Chondrocyte (in vitro differentiated cells): ENCODE data around the gene SIM2. TPM values are rescaled to one million over a fixed set of nuclear protein-coding genes. Genes with fewer than 3 reads are reported as not detected.
A peak's percentile ranks its signal among the peaks of the same experiment; 100 is the strongest.

ENCODE experiments used
- DNase-seq: peaks from one replicate; pipeline ENCODE4 v3.0.0; 2021; ENCODE audit warnings: mixed read lengths, low spot score
- H3K27ac Mint-ChIP-seq: one replicate; pipeline ENCODE4 v1.8.0; 2021; ENCODE audit warnings: mild to moderate bottlenecking, moderate library complexity, mixed read lengths; ENCODE audit not compliant: unreplicated experiment
- H3K27me3 Mint-ChIP-seq: 2 replicates; pipeline ENCODE4 v1.8.0; 2021; ENCODE audit warnings: low read depth, mixed read lengths
- H3K36me3 Mint-ChIP-seq: 2 replicates; pipeline ENCODE4 v1.8.0; 2021; ENCODE audit warnings: low read depth, mixed read lengths
- H3K4me1 Mint-ChIP-seq: 2 replicates; pipeline ENCODE4 v1.8.0; 2021; ENCODE audit warnings: low read depth, mild to moderate bottlenecking, mixed read lengths
- H3K4me3 Mint-ChIP-seq: one replicate; pipeline ENCODE4 v1.8.0; 2021; ENCODE audit warnings: mild to moderate bottlenecking, moderate library complexity, mixed read lengths; ENCODE audit not compliant: unreplicated experiment
- H3K9me3 Mint-ChIP-seq: 2 replicates; pipeline ENCODE4 v1.8.0; 2021; ENCODE audit warnings: low read depth, mixed read lengths
- total RNA-seq: library from RNA; stranded (reverse); gene quantifications from 3 replicates; pipeline ENCODE4 v1.2.1, GENCODE V29; 2021
- TF ChIP-seq, protein P1 (sequence below): fragments of 200-600 bp; sonication (generic); IDR thresholded peaks from 2 replicates; pipeline ENCODE4 v1.5.0; 2021; ENCODE audit warnings: antibody characterized with exemption, mild to moderate bottlenecking, moderate library complexity

Gene SIM2
- total RNA-seq, 1 donor from 2014 or later = 0.60 TPM

DNA sequence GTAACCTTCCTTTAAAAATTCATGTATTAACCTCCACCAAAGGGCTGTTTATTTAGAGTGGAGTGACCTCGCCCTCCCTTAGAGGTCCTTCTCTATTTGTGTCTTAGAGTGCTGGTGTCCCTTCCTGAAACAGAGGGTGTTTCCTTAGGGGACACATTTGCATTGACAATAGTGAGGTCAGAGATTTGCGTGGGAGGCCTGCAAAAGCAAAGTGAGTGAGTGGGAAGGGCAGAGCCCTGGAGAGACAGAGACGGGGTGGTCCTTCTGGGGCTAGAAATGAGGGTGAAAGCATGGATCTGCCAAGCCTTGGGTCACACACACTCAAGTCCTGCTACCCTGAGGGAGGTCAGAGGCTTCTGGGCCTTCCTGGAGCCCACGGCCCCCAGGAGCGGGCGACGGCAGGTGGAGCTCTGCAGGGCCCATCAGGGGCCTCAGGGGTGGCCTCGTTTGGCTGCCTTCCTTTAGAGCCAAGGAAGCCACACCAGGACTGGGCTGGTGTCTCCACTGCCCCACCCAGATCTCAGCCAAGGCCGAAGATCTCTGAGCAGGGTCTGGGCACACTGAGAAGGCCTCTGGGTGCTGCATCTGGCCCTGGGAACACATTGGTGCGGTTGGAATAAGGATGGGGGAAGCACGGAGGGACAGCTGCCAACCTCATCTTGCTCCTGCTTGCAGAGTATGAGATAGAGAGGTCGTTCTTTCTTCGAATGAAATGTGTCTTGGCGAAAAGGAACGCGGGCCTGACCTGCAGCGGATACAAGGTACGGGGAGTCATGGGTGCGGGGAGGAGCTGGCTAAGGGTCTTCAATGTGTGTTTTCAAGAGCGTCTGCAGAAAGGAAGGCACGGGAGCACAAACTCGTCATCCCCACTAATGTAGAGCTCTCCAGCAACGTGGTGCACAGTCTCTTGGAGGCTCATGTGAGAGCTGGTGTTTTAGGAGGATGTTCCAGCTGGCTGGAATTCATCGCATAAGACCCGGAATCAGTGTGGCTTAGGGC is 23.8 kb downstream of the SIM2 start:
- Mint-ChIP-seq H3K36me3 (peaks cover 2% of the 10 kb centered on the region), H3K4me3 (no peak overlapping the region), H3K27ac (no peak overlapping the region), H3K9me3 (no peaks in the 10 kb centered on the region), H3K27me3 (peaks cover 5% of the 10 kb centered on the region), H3K4me1 (peaks cover 11% of the 10 kb centered on the region)
- TF ChIP-seq, protein P1, sequence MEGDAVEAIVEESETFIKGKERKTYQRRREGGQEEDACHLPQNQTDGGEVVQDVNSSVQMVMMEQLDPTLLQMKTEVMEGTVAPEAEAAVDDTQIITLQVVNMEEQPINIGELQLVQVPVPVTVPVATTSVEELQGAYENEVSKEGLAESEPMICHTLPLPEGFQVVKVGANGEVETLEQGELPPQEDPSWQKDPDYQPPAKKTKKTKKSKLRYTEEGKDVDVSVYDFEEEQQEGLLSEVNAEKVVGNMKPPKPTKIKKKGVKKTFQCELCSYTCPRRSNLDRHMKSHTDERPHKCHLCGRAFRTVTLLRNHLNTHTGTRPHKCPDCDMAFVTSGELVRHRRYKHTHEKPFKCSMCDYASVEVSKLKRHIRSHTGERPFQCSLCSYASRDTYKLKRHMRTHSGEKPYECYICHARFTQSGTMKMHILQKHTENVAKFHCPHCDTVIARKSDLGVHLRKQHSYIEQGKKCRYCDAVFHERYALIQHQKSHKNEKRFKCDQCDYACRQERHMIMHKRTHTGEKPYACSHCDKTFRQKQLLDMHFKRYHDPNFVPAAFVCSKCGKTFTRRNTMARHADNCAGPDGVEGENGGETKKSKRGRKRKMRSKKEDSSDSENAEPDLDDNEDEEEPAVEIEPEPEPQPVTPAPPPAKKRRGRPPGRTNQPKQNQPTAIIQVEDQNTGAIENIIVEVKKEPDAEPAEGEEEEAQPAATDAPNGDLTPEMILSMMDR = no peak
- DNase-seq = no peak

DNA sequence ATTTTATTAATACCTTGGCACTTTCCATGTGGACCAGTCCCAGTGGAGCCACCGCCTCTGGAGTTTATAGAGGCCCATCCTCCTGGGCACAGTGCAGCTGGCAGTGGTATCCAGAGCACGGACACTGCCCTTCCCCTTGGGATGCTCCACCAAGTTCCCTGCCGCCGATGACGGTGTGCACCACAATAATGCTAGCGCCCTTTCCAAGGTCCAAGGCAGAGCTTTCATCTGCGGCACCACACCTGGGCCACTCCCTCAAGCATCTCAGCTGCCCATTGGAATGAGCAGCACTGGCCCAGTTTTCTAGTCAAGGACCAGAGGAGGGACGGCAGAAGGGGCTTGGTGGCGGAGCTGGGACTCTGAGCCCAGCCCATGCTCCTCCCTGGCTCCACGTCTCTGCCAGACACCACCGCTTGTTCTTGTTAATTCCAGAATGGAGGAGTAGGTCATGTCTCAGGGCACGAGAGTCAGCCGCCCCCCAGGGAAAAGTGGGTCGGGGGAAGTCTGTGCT is 24.5 kb downstream of the SIM2 start:
- H3K27me3 Mint-ChIP-seq = peaks cover 5% of the 10 kb centered on the region
- no peaks in the 10 kb centered on the region for H3K9me3 Mint-ChIP-seq
- H3K27ac Mint-ChIP-seq = no peak overlapping the region
- peaks cover 5% of the 10 kb centered on the region for H3K4me1 Mint-ChIP-seq
- no peak overlapping the region for H3K4me3 Mint-ChIP-seq
- H3K36me3 Mint-ChIP-seq = peaks cover 2% of the 10 kb centered on the region
- TF ChIP-seq, protein P1 = no peak
- no peak for DNase-seq

DNA sequence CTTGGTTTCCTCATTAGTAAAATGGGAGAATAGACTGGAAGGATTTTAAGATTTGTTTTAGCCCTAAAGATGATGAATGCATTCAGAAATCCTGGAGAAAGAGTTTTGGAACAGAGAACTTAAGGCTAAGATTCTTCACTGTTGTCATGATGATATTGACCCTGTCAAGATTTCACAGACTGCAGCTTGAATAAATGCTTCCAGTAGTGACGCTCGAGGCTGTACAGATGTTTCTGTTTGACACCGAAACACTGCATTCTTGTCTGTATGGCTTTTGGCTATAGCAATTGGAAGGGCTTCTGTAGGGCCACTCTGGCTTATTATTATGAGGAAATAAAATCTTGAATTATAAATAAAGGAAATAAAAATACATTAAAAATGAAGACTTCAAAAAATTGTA is 25.7 kb downstream of the SIM2 start:
- H3K36me3 Mint-ChIP-seq = peaks cover 2% of the 10 kb centered on the region
- H3K9me3 Mint-ChIP-seq = no peaks in the 10 kb centered on the region
- no peak overlapping the region for H3K27ac Mint-ChIP-seq
- H3K4me1 Mint-ChIP-seq = no peaks in the 10 kb centered on the region
- peaks cover 7% of the 10 kb centered on the region for H3K27me3 Mint-ChIP-seq
- TF ChIP-seq, protein P1 = no peak
- H3K4me3 Mint-ChIP-seq = no peak overlapping the region
- no peak for DNase-seq

DNA sequence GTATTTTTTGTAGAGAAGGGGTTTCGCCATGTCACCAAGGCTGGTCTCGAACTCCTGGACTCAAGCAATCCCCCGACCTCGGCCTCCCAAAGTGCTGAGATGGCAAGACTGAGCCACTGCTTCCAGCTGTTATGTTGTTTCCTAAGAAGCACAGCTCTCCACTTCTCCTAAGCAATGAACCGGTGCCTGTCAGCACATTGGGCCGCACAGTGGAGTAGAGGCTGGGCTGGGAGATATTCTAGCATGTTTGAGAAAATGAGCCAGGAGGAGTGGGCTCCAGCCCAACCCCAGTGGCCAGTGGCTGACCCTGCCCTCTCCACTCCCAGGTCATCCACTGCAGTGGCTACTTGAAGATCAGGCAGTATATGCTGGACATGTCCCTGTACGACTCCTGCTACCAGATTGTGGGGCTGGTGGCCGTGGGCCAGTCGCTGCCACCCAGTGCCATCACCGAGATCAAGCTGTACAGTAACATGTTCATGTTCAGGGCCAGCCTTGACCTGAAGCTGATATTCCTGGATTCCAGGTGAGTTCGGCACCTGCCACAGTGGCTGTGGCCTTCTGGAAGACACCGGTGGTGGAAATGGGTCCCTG is 27.0 kb downstream of the SIM2 start:
- TF ChIP-seq, protein P1 = no peak
- Mint-ChIP-seq H3K4me3 (no peak overlapping the region), H3K36me3 (no peaks in the 10 kb centered on the region), H3K4me1 (peaks cover 8% of the 10 kb centered on the region), H3K9me3 (no peaks in the 10 kb centered on the region), H3K27me3 (peaks cover 10% of the 10 kb centered on the region), H3K27ac (no peak overlapping the region)
- no peak for DNase-seq

DNA sequence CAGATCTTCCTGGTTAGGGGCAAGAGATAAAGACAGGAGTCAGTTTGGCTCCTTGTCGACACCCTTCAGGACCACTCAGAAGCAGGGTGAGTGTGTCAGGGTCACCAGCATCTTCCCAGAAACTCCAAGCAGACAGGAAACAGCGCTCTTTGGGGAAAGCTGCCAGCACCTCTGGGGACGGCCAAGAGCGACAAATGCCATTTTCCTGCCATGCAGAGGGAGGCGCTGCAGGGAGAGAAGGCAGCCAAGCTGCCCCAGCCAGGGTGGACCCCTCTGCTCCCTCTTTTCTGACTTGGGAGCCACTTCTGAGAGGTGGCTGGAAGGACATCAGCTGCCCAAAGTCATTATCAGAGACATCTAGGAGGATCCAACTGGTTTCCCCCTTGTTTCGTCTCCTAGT is 29.0 kb downstream of the SIM2 start:
- H3K4me3 Mint-ChIP-seq = no peak overlapping the region
- H3K4me1 Mint-ChIP-seq = peaks cover 9% of the 10 kb centered on the region
- H3K27me3 Mint-ChIP-seq = peaks cover 17% of the 10 kb centered on the region
- H3K27ac Mint-ChIP-seq = no peak overlapping the region
- TF ChIP-seq, protein P1 = peak; percentile 24
- no peaks in the 10 kb centered on the region for H3K9me3 Mint-ChIP-seq
- no peaks in the 10 kb centered on the region for H3K36me3 Mint-ChIP-seq
- DNase-seq = no peak
